GM19193 (cell line): ENCODE measurements around the gene AMOTL1.

Source experiments
- POLR2A ChIP-seq: IDR thresholded peaks from 4 replicates; pipeline ENCODE4 v1.6.1; 2011; ENCODE audit not compliant: insufficient read depth, insufficient read length; ENCODE audit errors: extremely low read depth

AMOTL1 gene

GRCh38 chr11:94925422-94926270 lies 157.5 kb downstream of the AMOTL1 start:
- TF ChIP-seq POLR2A: no peak

- no peak for TF ChIP-seq POLR2A
Observed at GRCh38 chr11:94926271-94926625, 158.1 kb downstream of the AMOTL1 start.
